ENCODE results near the gene SNX6. TPM values are rescaled to one million over a fixed set of nuclear protein-coding genes. Genes with fewer than 3 reads are reported as not detected.
A peak's percentile ranks its signal among the peaks of the same experiment; 100 is the strongest.
"Not testable (repeated sequence)": the region's sequence is repeated elsewhere in the genome, so short reads cannot be mapped to it uniquely, and the experiment has no call there.

SNX6 gene
- total and polyA plus RNA-seq, 7 experiments from 2014 or later, result 56.6 to 114 (median 63.7) TPM

- intact Hi-C loops (cut with micrococcal nuclease); DNase-seq; H3K4me3 Mint-ChIP-seq; POLR2A ChIA-PET; H3K4me1 ChIP-seq (ENCODE audit: control insufficient read depth in 2 of 2, insufficient read depth in 2 of 2, low read length in 2 of 2); CTCF ChIA-PET; ATAC-seq; H3K9me3 Mint-ChIP-seq; H3K36me3 Mint-ChIP-seq; H3K27ac Mint-ChIP-seq; H3K4me3 ChIP-seq (ENCODE audit: low read length); H3K27ac ChIP-seq (ENCODE audit: low read depth, low read length); H3K9me3 ChIP-seq (ENCODE audit: control insufficient read depth in 2 of 3, low read length in 3 of 3); H3K27me3 Mint-ChIP-seq; H3K27me3 ChIP-seq (ENCODE audit: control insufficient read depth in 2 of 2, insufficient read depth in 2 of 2, low read length in 2 of 2); H3K36me3 ChIP-seq (ENCODE audit: control insufficient read depth in 2 of 3, insufficient read depth in 3 of 3, low read length in 3 of 3); H3K4me1 Mint-ChIP-seq: not testable (repeated sequence)
These were observed 23.1 kb upstream of the SNX6 start for GRCh38 chr14:34653073-34653472.

GRCh38 chr14:34652348-34652747, 22.4 kb upstream of the SNX6 start:
- H3K27ac Mint-ChIP-seq; H3K36me3 Mint-ChIP-seq; H3K4me3 Mint-ChIP-seq; CTCF ChIA-PET; ATAC-seq; H3K4me1 Mint-ChIP-seq; H3K4me1 ChIP-seq (ENCODE audit: control insufficient read depth in 2 of 2, insufficient read depth in 2 of 2, low read length in 2 of 2); intact Hi-C loops (cut with micrococcal nuclease); H3K27ac ChIP-seq (ENCODE audit: low read depth, low read length); H3K9me3 ChIP-seq (ENCODE audit: control insufficient read depth in 2 of 3, low read length in 3 of 3); POLR2A ChIA-PET; H3K9me3 Mint-ChIP-seq; H3K27me3 Mint-ChIP-seq; H3K36me3 ChIP-seq (ENCODE audit: control insufficient read depth in 2 of 3, insufficient read depth in 3 of 3, low read length in 3 of 3); H3K4me3 ChIP-seq (ENCODE audit: low read length); H3K27me3 ChIP-seq (ENCODE audit: control insufficient read depth in 2 of 2, insufficient read depth in 2 of 2, low read length in 2 of 2); DNase-seq: not testable (repeated sequence)

GRCh38 chr14:34650786-34651584, 21.0 kb upstream of the SNX6 start:
- ChIA-PET POLR2A (interaction anchor here (0.6 to 0.8 kb wide), 2 partner anchors 15 to 624 kb away, joined by 3 to 6 read pairs; no protein-coding TSS in a partner anchor), CTCF (interaction anchor here (0.5 kb wide), 1 partner anchor 32 kb away, joined by 3 read pairs; no protein-coding TSS in a partner anchor)
- ATAC-seq (no peak), DNase-seq (no peak)
- Histone ChIP-seq H3K36me3 (ENCODE audit: control insufficient read depth in 2 of 3, insufficient read depth in 3 of 3, low read length in 3 of 3) (no peaks in the 10 kb centered on the region), H3K27me3 (ENCODE audit: control insufficient read depth in 2 of 2, insufficient read depth in 2 of 2, low read length in 2 of 2) (no peaks in the 10 kb centered on the region), H3K9me3 (ENCODE audit: control insufficient read depth in 2 of 3, low read length in 3 of 3) (no peaks in the 10 kb centered on the region), H3K27ac (ENCODE audit: low read depth, low read length) (no peak overlapping the region), H3K4me1 (ENCODE audit: control insufficient read depth in 2 of 2, insufficient read depth in 2 of 2, low read length in 2 of 2) (no peaks in the 10 kb centered on the region), H3K4me3 (ENCODE audit: low read length) (no peak overlapping the region)
- intact Hi-C loops (cut with micrococcal nuclease), result no loop called here
- Mint-ChIP-seq H3K36me3 (no peaks in the 10 kb centered on the region), H3K9me3 (no peaks in the 10 kb centered on the region), H3K27me3 (no peaks in the 10 kb centered on the region), H3K27ac (peak overlapping the region in 1 of 9 donors; percentile 11), H3K4me3 (no peak overlapping the region), H3K4me1 (peaks cover 0 to 8% (median 0%) of the 10 kb centered on the region in 7 donors)

GRCh38 chr14:34650006-34650405, 20.1 kb upstream of the SNX6 start:
- Mint-ChIP-seq H3K4me1 (peaks cover 0 to 15% (median 0%) of the 10 kb centered on the region in 7 donors), H3K27ac (peak overlapping the region in 1 of 9 donors; percentile 11)
- intact Hi-C loops (cut with micrococcal nuclease); H3K27me3 Mint-ChIP-seq; CTCF ChIA-PET; POLR2A ChIA-PET; H3K4me3 ChIP-seq (ENCODE audit: low read length); DNase-seq; ATAC-seq; H3K9me3 Mint-ChIP-seq; H3K9me3 ChIP-seq (ENCODE audit: control insufficient read depth in 2 of 3, low read length in 3 of 3); H3K4me3 Mint-ChIP-seq; H3K36me3 ChIP-seq (ENCODE audit: control insufficient read depth in 2 of 3, insufficient read depth in 3 of 3, low read length in 3 of 3); H3K27me3 ChIP-seq (ENCODE audit: control insufficient read depth in 2 of 2, insufficient read depth in 2 of 2, low read length in 2 of 2); H3K36me3 Mint-ChIP-seq; H3K4me1 ChIP-seq (ENCODE audit: control insufficient read depth in 2 of 2, insufficient read depth in 2 of 2, low read length in 2 of 2); H3K27ac ChIP-seq (ENCODE audit: low read depth, low read length): not testable (repeated sequence)

GRCh38 chr14:34649344-34649743, 19.4 kb upstream of the SNX6 start:
- Mint-ChIP-seq H3K9me3 (no peaks in the 10 kb centered on the region), H3K4me3 (no peak overlapping the region), H3K27me3 (no peaks in the 10 kb centered on the region), H3K4me1 (peaks cover 0 to 15% (median 0%) of the 10 kb centered on the region in 7 donors), H3K27ac (peak overlapping the region in 1 of 9 donors; percentile 45), H3K36me3 (no peaks in the 10 kb centered on the region)
- ATAC-seq (no peak), DNase-seq (no peak)
- Histone ChIP-seq H3K27ac (ENCODE audit: low read depth, low read length) (no peak overlapping the region), H3K9me3 (ENCODE audit: control insufficient read depth in 2 of 3, low read length in 3 of 3) (no peaks in the 10 kb centered on the region), H3K4me1 (ENCODE audit: control insufficient read depth in 2 of 2, insufficient read depth in 2 of 2, low read length in 2 of 2) (no peaks in the 10 kb centered on the region), H3K4me3 (ENCODE audit: low read length) (no peak overlapping the region), H3K27me3 (ENCODE audit: control insufficient read depth in 2 of 2, insufficient read depth in 2 of 2, low read length in 2 of 2) (no peaks in the 10 kb centered on the region), H3K36me3 (ENCODE audit: control insufficient read depth in 2 of 3, insufficient read depth in 3 of 3, low read length in 3 of 3) (no peaks in the 10 kb centered on the region)
- intact Hi-C loops (cut with micrococcal nuclease), result no loop called here
- ChIA-PET POLR2A (no interaction called here), CTCF (no interaction called here)

GRCh38 chr14:34646570-34647255, 16.8 kb upstream of the SNX6 start:
- H3K27ac ChIP-seq (ENCODE audit: low read depth, low read length), result no peak overlapping the region
- ATAC-seq (no peak), DNase-seq (no peak)
- Mint-ChIP-seq H3K9me3 (no peaks in the 10 kb centered on the region), H3K4me3 (no peak overlapping the region), H3K4me1 (peaks cover 0 to 15% (median 0%) of the 10 kb centered on the region in 7 donors), H3K27me3 (no peaks in the 10 kb centered on the region), H3K27ac (no peak overlapping the region), H3K36me3 (no peaks in the 10 kb centered on the region)
- no peak overlapping the region for H3K4me3 ChIP-seq (ENCODE audit: low read length)
- H3K36me3 ChIP-seq (ENCODE audit: control insufficient read depth in 2 of 3, insufficient read depth in 3 of 3, low read length in 3 of 3), result no peaks in the 10 kb centered on the region
- no peaks in the 10 kb centered on the region for H3K27me3 ChIP-seq (ENCODE audit: control insufficient read depth in 2 of 2, insufficient read depth in 2 of 2, low read length in 2 of 2)
- CTCF ChIA-PET, result no interaction called here
- intact Hi-C loops (cut with micrococcal nuclease), result no loop called here
- POLR2A ChIA-PET, result interaction anchor here (0.6 kb wide), 1 partner anchor 181 kb away, joined by 4 read pairs; no protein-coding TSS in a partner anchor
- H3K4me1 ChIP-seq (ENCODE audit: control insufficient read depth in 2 of 2, insufficient read depth in 2 of 2, low read length in 2 of 2), result no peaks in the 10 kb centered on the region
- H3K9me3 ChIP-seq (ENCODE audit: control insufficient read depth in 2 of 3, low read length in 3 of 3), result no peaks in the 10 kb centered on the region
